Stomach (tissue), 9 donors: ENCODE measurements around the gene SENP6. TPM values are rescaled to one million over a fixed set of nuclear protein-coding genes. Genes with fewer than 3 reads are reported as not detected.
"Not testable (repeated sequence)": the region's sequence is repeated elsewhere in the genome, so short reads cannot be mapped to it uniquely, and the experiment has no call there.

ENCODE experiments used
- DNase-seq, 2 donors: peaks; one replicate each; pipeline versions ENCODE4 v3.0.0 to v3.0.0-alpha.2; 2013 to 2019
- H3K27ac ChIP-seq, 5 donors: fragments of 200-600 bp in 4 of 5; sonication (generic) in 4 of 5; one replicate each; pipeline ENCODE4 v1.5.1; 2013 to 2019; ENCODE audit warnings: mild to moderate bottlenecking in 1 of 5, moderate library complexity in 1 of 5
- H3K27me3 ChIP-seq, 3 donors: fragments of 200-600 bp; sonication (generic); one replicate each; pipeline ENCODE4 v1.5.1; 2017 to 2019; ENCODE audit warnings: mixed run types in 1 of 3
- H3K36me3 ChIP-seq, 4 donors: fragments of 200-600 bp; sonication (generic); 1 replicate in 3 of 4; 2 replicates in 1 of 4; pipeline ENCODE4 v1.5.1; 2016 to 2019
- H3K4me1 ChIP-seq, 4 donors: fragments of 200-600 bp; sonication (generic); one replicate each; pipeline ENCODE4 v1.5.1; 2016 to 2019
- H3K4me3 ChIP-seq, 4 donors: fragments of 200-600 bp; sonication (generic) in 3 of 4; one replicate each; pipeline ENCODE4 v1.5.1; 2016 to 2019; ENCODE audit warnings: mild to moderate bottlenecking in 1 of 4
- H3K9me3 ChIP-seq, 4 donors: fragments of 200-600 bp; sonication (generic); one replicate each; pipeline ENCODE4 v1.5.1; 2016 to 2019
- EP300 ChIP-seq: sonication (generic); formaldehyde crosslinking; IDR thresholded peaks from one replicate; pipeline ENCODE4 v1.6.1; 2017; ENCODE audit warnings: antibody characterized with exemption
- POLR2A ChIP-seq, 4 donors: fragments of 450-650 bp; IDR thresholded peaks; one replicate each; pipeline ENCODE4 v1.6.1; 2016; ENCODE audit warnings: antibody characterized with exemption in 4 of 4, control low read depth in 2 of 4, mild to moderate bottlenecking in 1 of 4, moderate library complexity in 1 of 4
- POLR2AphosphoS5 ChIP-seq, 3 donors: sonication (generic); formaldehyde crosslinking; IDR thresholded peaks; one replicate each; pipeline ENCODE4 v1.6.1; 2016; ENCODE audit warnings: antibody characterized with exemption in 3 of 3
- WGBS, 5 donors: extraction: QIAGEN DNeasy Blood & Tissue Kit in 3 of 5; methylation state at CpG; one replicate each; pipeline versions ENCODE4 v1.1.5 to v1.1.7; 2013 to 2018; 5-methylcytosine and 5-hydroxymethylcytosine counted together
- intact Hi-C: fragments of 100-400 bp; cut with DNase I; formaldehyde crosslinking; loops from one replicate; pipeline ENCODE4 v1.15.1; 2023; ENCODE audit warnings: low total_unique reads
- polyA plus RNA-seq, 3 donors: library from polyadenylated mRNA; stranded (reverse); fragments of 200-250 nt; gene quantifications; one replicate each; pipeline ENCODE4 v1.2.3, GENCODE V29; 2013
- total RNA-seq, 5 donors: library from RNA; depleted of rRNA; stranded (reverse); fragments of >200 nt; gene quantifications; one replicate each; pipeline versions ENCODE4 v1.1.0 to v1.2.3, GENCODE V29; 2014 to 2016
- TF ChIP-seq, protein P1 (sequence below), 7 experiments: fragments of 450-650 bp in 4 of 7; fragments of 200-600 bp in 3 of 7; sonication (generic) in 3 of 7; IDR thresholded peaks; one replicate each; pipeline ENCODE4 v1.5.1; 2016 to 2019; ENCODE audit warnings: antibody characterized with exemption in 7 of 7, control low read depth in 2 of 7, mild to moderate bottlenecking in 1 of 7
- donor health status: healthy with polysubstance abuse.
- donor health status: Bipolar disorder and iron deficiency.
- donor health status: healthy.

SENP6 gene
- total and polyA plus RNA-seq, 8 donors: 17.7 to 251 (median 103) TPM

DNA sequence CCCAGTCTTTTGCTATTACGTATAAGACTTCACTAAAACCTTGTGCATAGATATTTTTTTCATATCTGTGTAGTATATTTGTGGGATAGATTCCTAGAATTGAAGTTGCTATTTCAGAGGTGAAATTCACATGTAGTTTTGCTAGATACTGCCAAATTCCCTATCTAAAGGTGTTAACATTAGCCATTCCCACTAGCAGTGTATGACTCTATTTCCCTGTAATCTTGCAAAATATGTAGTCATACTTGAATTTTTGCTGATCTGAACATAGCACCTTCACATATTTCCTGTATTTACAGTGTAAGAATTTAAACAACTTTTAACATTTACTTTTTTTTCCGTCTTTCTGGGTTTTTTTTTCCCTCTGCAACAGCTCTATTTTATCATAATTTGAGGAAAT, 24.9 kb downstream of the SENP6 start:
- DNase-seq: no peak
- TF ChIP-seq POLR2AphosphoS5 (IDR thresholded peaks at IDR 0.05): no peak
- TF ChIP-seq POLR2A (IDR thresholded peaks at IDR 0.05): no peak
- TF ChIP-seq, protein P1, sequence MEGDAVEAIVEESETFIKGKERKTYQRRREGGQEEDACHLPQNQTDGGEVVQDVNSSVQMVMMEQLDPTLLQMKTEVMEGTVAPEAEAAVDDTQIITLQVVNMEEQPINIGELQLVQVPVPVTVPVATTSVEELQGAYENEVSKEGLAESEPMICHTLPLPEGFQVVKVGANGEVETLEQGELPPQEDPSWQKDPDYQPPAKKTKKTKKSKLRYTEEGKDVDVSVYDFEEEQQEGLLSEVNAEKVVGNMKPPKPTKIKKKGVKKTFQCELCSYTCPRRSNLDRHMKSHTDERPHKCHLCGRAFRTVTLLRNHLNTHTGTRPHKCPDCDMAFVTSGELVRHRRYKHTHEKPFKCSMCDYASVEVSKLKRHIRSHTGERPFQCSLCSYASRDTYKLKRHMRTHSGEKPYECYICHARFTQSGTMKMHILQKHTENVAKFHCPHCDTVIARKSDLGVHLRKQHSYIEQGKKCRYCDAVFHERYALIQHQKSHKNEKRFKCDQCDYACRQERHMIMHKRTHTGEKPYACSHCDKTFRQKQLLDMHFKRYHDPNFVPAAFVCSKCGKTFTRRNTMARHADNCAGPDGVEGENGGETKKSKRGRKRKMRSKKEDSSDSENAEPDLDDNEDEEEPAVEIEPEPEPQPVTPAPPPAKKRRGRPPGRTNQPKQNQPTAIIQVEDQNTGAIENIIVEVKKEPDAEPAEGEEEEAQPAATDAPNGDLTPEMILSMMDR (IDR thresholded peaks at IDR 0.05): no peak
- TF ChIP-seq EP300: no peak
- Histone ChIP-seq H3K27me3 (no peaks in the 10 kb centered on the region), H3K36me3 (peaks cover 6 to 54% (median 42%) of the 10 kb centered on the region in 4 donors), H3K9me3 (no peaks in the 10 kb centered on the region), H3K4me3 (no peak overlapping the region), H3K27ac (no peak overlapping the region), H3K4me1 (peaks cover 0 to 22% (median 9%) of the 10 kb centered on the region in 4 donors)
- 88 to 93% (median 90%) methylated on average over 2 of the region's 2 CpGs for WGBS, 5 donors
- intact Hi-C loops: no loop called here

GRCh38 chr6:75627708-75628107, 26.0 kb downstream of the SENP6 start:
- intact Hi-C loops, H3K27me3 ChIP-seq, DNase-seq, H3K4me3 ChIP-seq, H3K27ac ChIP-seq, H3K9me3 ChIP-seq: not testable (repeated sequence)
- peaks cover 0 to 22% (median 10%) of the 10 kb centered on the region in 4 donors for H3K4me1 ChIP-seq
- H3K36me3 ChIP-seq: peaks cover 6 to 56% (median 44%) of the 10 kb centered on the region in 4 donors
- 96 to 98% (median 97%) methylated on average over 9 of the region's 9 CpGs for WGBS, 5 donors

DNA sequence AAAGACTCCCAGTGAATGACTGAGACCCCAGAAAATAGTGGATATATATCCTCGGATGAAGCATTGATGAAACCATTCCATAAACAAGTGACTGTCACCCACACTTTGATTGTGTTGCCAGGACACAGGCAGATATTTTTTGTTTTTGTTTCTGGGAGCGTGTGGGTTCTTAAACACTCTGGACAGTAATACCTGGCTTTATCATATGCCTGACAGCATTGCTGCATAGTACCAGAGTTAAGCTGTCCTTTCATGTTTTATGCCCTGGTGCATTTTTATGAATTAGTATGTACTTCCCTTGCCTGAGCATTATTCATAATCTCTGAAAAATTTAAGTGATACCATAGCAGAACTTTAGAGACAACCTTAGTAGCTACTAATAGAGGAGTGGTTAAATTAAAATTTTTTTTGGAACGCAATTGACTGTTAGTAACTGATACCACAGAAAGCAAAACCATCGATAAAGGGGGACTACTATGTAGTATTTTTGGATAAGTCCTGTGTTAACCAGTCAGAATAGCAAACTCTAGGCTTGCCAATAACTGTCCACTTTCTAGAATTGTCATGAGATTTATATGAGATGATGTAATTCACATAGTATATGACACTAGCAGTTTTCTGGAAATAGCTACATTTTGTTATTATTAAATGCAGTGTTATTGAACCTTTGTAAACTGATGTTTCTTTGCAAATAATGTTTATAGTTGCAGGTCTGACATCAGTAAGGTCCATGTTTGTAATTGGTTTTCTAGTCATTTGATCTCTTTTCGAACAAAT, 30.4 kb downstream of the SENP6 start:
- Histone ChIP-seq H3K27me3 (no peaks in the 10 kb centered on the region), H3K9me3 (no peaks in the 10 kb centered on the region), H3K4me3 (no peak overlapping the region), H3K27ac (no peak overlapping the region), H3K4me1 (peaks cover 0 to 35% (median 14%) of the 10 kb centered on the region in 4 donors), H3K36me3 (peaks cover 4 to 60% (median 50%) of the 10 kb centered on the region in 4 donors)
- no peak for TF ChIP-seq EP300
- TF ChIP-seq POLR2AphosphoS5 (IDR thresholded peaks at IDR 0.05): no peak
- TF ChIP-seq, protein P1 (IDR thresholded peaks at IDR 0.05): no peak
- TF ChIP-seq POLR2A (IDR thresholded peaks at IDR 0.05): no peak
- intact Hi-C loops: no loop called here
- DNase-seq: no peak
- WGBS, 5 donors: 82 to 88% (median 87%) methylated on average over 5 of the region's 5 CpGs

GRCh38 chr6:75633045-75633444, 31.4 kb downstream of the SENP6 start:
- Histone ChIP-seq H3K9me3 (no peaks in the 10 kb centered on the region), H3K4me1 (peaks cover 0 to 35% (median 14%) of the 10 kb centered on the region in 4 donors), H3K27me3 (no peaks in the 10 kb centered on the region), H3K36me3 (peaks cover 4 to 60% (median 46%) of the 10 kb centered on the region in 4 donors), H3K4me3 (no peak overlapping the region), H3K27ac (no peak overlapping the region)
- WGBS, 5 donors: 38 to 73% (median 43%) methylated on average over 1 of the region's 1 CpG
- intact Hi-C loops: no loop called here
- TF ChIP-seq POLR2A (IDR thresholded peaks at IDR 0.05): no peak
- TF ChIP-seq EP300: no peak
- TF ChIP-seq POLR2AphosphoS5 (IDR thresholded peaks at IDR 0.05): no peak
- TF ChIP-seq, protein P1 (IDR thresholded peaks at IDR 0.05): no peak
- no peak for DNase-seq

GRCh38 chr6:75642311-75642710, 40.6 kb downstream of the SENP6 start:
- Histone ChIP-seq H3K4me3 (no peak overlapping the region), H3K27ac (no peak overlapping the region), H3K4me1 (no peaks in the 10 kb centered on the region), H3K9me3 (no peaks in the 10 kb centered on the region), H3K36me3 (peaks cover 8 to 57% (median 45%) of the 10 kb centered on the region in 4 donors), H3K27me3 (no peaks in the 10 kb centered on the region)
- DNase-seq: no peak
- WGBS, 5 donors: 54 to 89% (median 70%) methylated on average over 5 of the region's 5 CpGs
- no peak for TF ChIP-seq POLR2AphosphoS5 (IDR thresholded peaks at IDR 0.05)
- TF ChIP-seq EP300: no peak
- TF ChIP-seq, protein P1 (IDR thresholded peaks at IDR 0.05): no peak
- TF ChIP-seq POLR2A (IDR thresholded peaks at IDR 0.05): no peak
- intact Hi-C loops: no loop called here
